H1 (cell line): ENCODE measurements around the gene KCNAB2. TPM values are rescaled to one million over a fixed set of nuclear protein-coding genes. Genes with fewer than 3 reads are reported as not detected.

ENCODE experiments used
- CTCF ChIA-PET: fragments of 300-600 bp; sonication (Branson Sonifier 250); formaldehyde crosslinking; loops from one replicate; lab custom pipeline; 2021; ENCODE audit not compliant: partially characterized antibody; lab: Charles Lee
- POLR2A ChIA-PET: fragments of 300-600 bp; sonication (Branson Sonifier 250); formaldehyde crosslinking; loops from one replicate; lab custom pipeline; 2021; ENCODE audit warnings: inconsistent platforms; ENCODE audit not compliant: partially characterized antibody; lab: Charles Lee
- DNase-seq, 2 experiments: peaks; one replicate each; pipeline versions ENCODE4 v3.0.0 to v3.0.0-alpha.2; 2010 to 2022; ENCODE audit warnings: low spot score in 2 of 2, low read depth in 1 of 2, mixed read lengths in 1 of 2
- FAIRE-seq: peaks from 2 replicates; lab custom pipeline; 2011; peaks lifted over from hg19 to GRCh38; lab: Jason Lieb, UNC
- H2AFZ ChIP-seq: 2 replicates; pipeline ENCODE4 v1.8.1; 2012; ENCODE audit warnings: low read length, inconsistent platforms
- H2AK5ac ChIP-seq: 2 replicates; pipeline ENCODE4 v1.6.1; 2013; ENCODE audit warnings: low read depth, low read length
- H2BK120ac ChIP-seq: replicated peaks from 2 replicates; pipeline ENCODE3; 2013; ENCODE audit warnings: low read depth, low read length, inconsistent platforms
- H2BK12ac ChIP-seq: 2 replicates; pipeline ENCODE4 v1.6.1; 2013; ENCODE audit warnings: low read depth, low read length
- H2BK15ac ChIP-seq: 2 replicates; pipeline ENCODE4 v1.6.1; 2013; ENCODE audit warnings: low read length
- H2BK20ac ChIP-seq: 2 replicates; pipeline ENCODE4 v1.6.1; 2013; ENCODE audit warnings: low read length
- H2BK5ac ChIP-seq: 2 replicates; pipeline ENCODE4 v1.6.1; 2013; ENCODE audit warnings: low read depth, low read length
- H3K14ac ChIP-seq: 2 replicates; pipeline ENCODE4 v1.6.1; 2013; ENCODE audit warnings: inconsistent platforms; ENCODE audit not compliant: insufficient read length
- H3K18ac ChIP-seq: 2 replicates; pipeline ENCODE4 v1.6.1; 2013; ENCODE audit warnings: low read length; ENCODE audit errors: extremely low read depth
- H3K23ac ChIP-seq: 2 replicates; pipeline ENCODE4 v1.6.1; 2013; ENCODE audit warnings: inconsistent platforms; ENCODE audit not compliant: insufficient read length
- H3K23me2 ChIP-seq: 2 replicates; pipeline ENCODE4 v1.6.1; 2013; ENCODE audit warnings: low read depth, low read length
- H3K27ac ChIP-seq: 2 replicates; pipeline ENCODE4 v1.6.1; 2011; ENCODE audit warnings: low read depth, low read length, inconsistent platforms
- H3K27me3 ChIP-seq, 4 experiments: replicated peaks in 1 of 4; 1 replicate in 1 of 4; 2 replicates in 3 of 4; pipeline versions ENCODE4 v1.6.1 to v1.8.1; 2011 to 2013; ENCODE audit warnings: low read length in 3 of 4, mild to moderate bottlenecking in 3 of 4, inconsistent platforms in 2 of 4, mixed read lengths in 2 of 4, moderate library complexity in 1 of 4; ENCODE audit not compliant: control insufficient read depth in 3 of 4, insufficient read depth in 3 of 4; ENCODE audit errors: extremely low read depth in 1 of 4
- H3K36me3 ChIP-seq, 4 experiments: 2 replicates each; pipeline versions ENCODE4 v1.6.1 to v1.8.1; 2011 to 2013; ENCODE audit warnings: mild to moderate bottlenecking in 4 of 4, low read length in 3 of 4, moderate library complexity in 2 of 4, control low read depth in 1 of 4, inconsistent platforms in 1 of 4; ENCODE audit not compliant: insufficient read depth in 4 of 4, control insufficient read depth in 2 of 4
- H3K4ac ChIP-seq: replicated peaks from 2 replicates; pipeline ENCODE3; 2013; ENCODE audit warnings: low read length, low read depth, mixed read lengths, inconsistent platforms; ENCODE audit not compliant: insufficient read length
- H3K4me1 ChIP-seq, 4 experiments: replicated peaks in 1 of 4; 1 replicate in 1 of 4; 2 replicates in 3 of 4; pipeline versions ENCODE4 v1.6.1 to v1.8.1; 2011 to 2013; ENCODE audit warnings: low read length in 3 of 4, inconsistent platforms in 2 of 4, mixed read lengths in 1 of 4; ENCODE audit not compliant: insufficient read depth in 4 of 4, control insufficient read depth in 3 of 4
- H3K4me2 ChIP-seq, 2 experiments: 2 replicates each; pipeline versions ENCODE4 v1.6.1 to v1.8.1; 2011 to 2013; ENCODE audit warnings: low read depth in 2 of 2, low read length in 2 of 2, control low read depth in 1 of 2, inconsistent platforms in 1 of 2, mild to moderate bottlenecking in 1 of 2; ENCODE audit not compliant: insufficient read depth in 1 of 2
- H3K4me3 ChIP-seq, 4 experiments: fragments of 200-600, 300-600 bp in 1 of 4; sonication (generic), shearing (Covaris generic), sonication (Bioruptor Twin) in 1 of 4; 2 replicates each; pipeline versions ENCODE4 v1.5.1 to v1.8.1; 2011 to 2016; ENCODE audit warnings: low read length in 4 of 4, low read depth in 3 of 4, control low read depth in 2 of 4, inconsistent platforms in 2 of 4, mild to moderate bottlenecking in 2 of 4, mixed read lengths in 1 of 4, moderate library complexity in 1 of 4; ENCODE audit not compliant: insufficient read depth in 2 of 4; ENCODE audit errors: extremely low read depth in 1 of 4
- H3K56ac ChIP-seq: replicated peaks from 2 replicates; pipeline ENCODE3; 2013; ENCODE audit warnings: low read depth, mild to moderate bottlenecking, mixed read lengths, low read length, inconsistent platforms; ENCODE audit not compliant: insufficient read length
- H3K79me1 ChIP-seq: 2 replicates; pipeline ENCODE4 v1.6.1; 2013; ENCODE audit warnings: low read depth, low read length, control low read depth
- H3K79me2 ChIP-seq, 2 experiments: 2 replicates each; pipeline versions ENCODE4 v1.6.1 to v1.8.1; 2012 to 2013; ENCODE audit warnings: low read length in 2 of 2, mild to moderate bottlenecking in 2 of 2, inconsistent platforms in 1 of 2; ENCODE audit not compliant: insufficient read depth in 2 of 2, control insufficient read depth in 1 of 2
- H3K9ac ChIP-seq, 4 experiments: replicated peaks in 1 of 4; 1 replicate in 1 of 4; 2 replicates in 3 of 4; pipeline versions ENCODE4 v1.6.1 to v1.8.1; 2011 to 2013; ENCODE audit warnings: low read depth in 3 of 4, low read length in 3 of 4, control low read depth in 2 of 4, mild to moderate bottlenecking in 2 of 4, moderate library complexity in 2 of 4, inconsistent platforms in 1 of 4; ENCODE audit errors: extremely low read depth in 1 of 4
- H3K9me3 ChIP-seq, 2 experiments: 2 replicates each; pipeline versions ENCODE4 v1.6.1 to v1.8.1; 2012 to 2013; ENCODE audit warnings: mild to moderate bottlenecking in 2 of 2, moderate library complexity in 2 of 2, control low read depth in 1 of 2, inconsistent platforms in 1 of 2, low read depth in 1 of 2, low read length in 1 of 2, mixed read lengths in 1 of 2; ENCODE audit not compliant: insufficient read depth in 2 of 2
- H4K20me1 ChIP-seq, 2 experiments: replicated peaks in 1 of 2; 2 replicates each; pipeline versions ENCODE3 to v1.8.1; 2011 to 2013; ENCODE audit warnings: inconsistent platforms in 2 of 2, low read length in 2 of 2, mild to moderate bottlenecking in 1 of 2; ENCODE audit not compliant: insufficient read depth in 2 of 2, control insufficient read depth in 1 of 2
- H4K5ac ChIP-seq: 2 replicates; pipeline ENCODE4 v1.6.1; 2013; ENCODE audit warnings: low read length, low read depth, mixed read lengths, inconsistent platforms; ENCODE audit not compliant: insufficient read length
- H4K8ac ChIP-seq: 2 replicates; pipeline ENCODE4 v1.8.0; 2013; ENCODE audit warnings: mild to moderate bottlenecking, moderate library complexity, low read length, inconsistent platforms; ENCODE audit not compliant: insufficient read depth; ENCODE audit errors: extremely low read depth
- H4K91ac ChIP-seq: replicated peaks from 2 replicates; pipeline ENCODE3; 2013; ENCODE audit warnings: low read length, mixed read lengths, inconsistent platforms; ENCODE audit not compliant: insufficient read length
- EP300 ChIP-seq, 2 experiments: IDR thresholded peaks; 1 replicate in 1 of 2; 2 replicates in 1 of 2; pipeline ENCODE4 v1.6.1; 2011 to 2012; ENCODE audit warnings: low read depth in 2 of 2, low read length in 2 of 2, mild to moderate bottlenecking in 2 of 2, borderline replicate concordance in 1 of 2, inconsistent platforms in 1 of 2, moderate library complexity in 1 of 2
- HDAC2 ChIP-seq, 2 experiments: fragments of 300-600 bp in 1 of 2; sonication (generic) in 1 of 2; IDR thresholded peaks; 2 replicates each; pipeline ENCODE4 v1.6.1; 2011 to 2012; ENCODE audit warnings: low read depth in 2 of 2, low read length in 2 of 2, mild to moderate bottlenecking in 2 of 2, moderate library complexity in 2 of 2, borderline replicate concordance in 1 of 2, inconsistent platforms in 1 of 2
- RAD21 ChIP-seq, 2 experiments: IDR thresholded peaks in 1 of 2; conservative IDR thresholded peaks in 1 of 2; 2 replicates each; pipeline ENCODE4 v1.6.1; 2011; ENCODE audit warnings: low read depth in 2 of 2, low read length in 2 of 2, improper control_type of control experiment in 1 of 2, inconsistent platforms in 1 of 2, mild to moderate bottlenecking in 1 of 2, moderate library complexity in 1 of 2
- RBBP5 ChIP-seq: IDR thresholded peaks from 2 replicates; pipeline ENCODE4 v1.7.1; 2012; ENCODE audit warnings: low read depth, mild to moderate bottlenecking, inconsistent platforms, low read length, moderate library complexity, borderline replicate concordance
- RFX5 ChIP-seq: IDR thresholded peaks from 2 replicates; pipeline ENCODE4 v1.6.1; 2011; ENCODE audit warnings: low read depth, low read length, improper control_type of control experiment, borderline replicate concordance
- RNF2 ChIP-seq: fragments of 200-900, 300-1000 bp; sonication (generic); IDR thresholded peaks from 2 replicates; pipeline ENCODE4 v1.7.1; 2016; ENCODE audit warnings: borderline replicate concordance, low read depth, mild to moderate bottlenecking, antibody characterized with exemption, low read length; ENCODE audit not compliant: poor library complexity, severe bottlenecking; ENCODE audit errors: missing control alignments
- WGBS, 2 experiments: shearing (Covaris generic) in 1 of 2; methylation state at CpG; one replicate each; pipeline versions ENCODE4 v1.1.6 to v1.1.7; 2013 to 2015; ENCODE audit warnings: low lambda C conversion rate in 2 of 2, mixed read lengths in 2 of 2, inconsistent platforms in 1 of 2, low coverage in 1 of 2, missing lambda C conversion rate in 1 of 2; ENCODE audit not compliant: insufficient replicate concordance in 2 of 2, insufficient coverage in 1 of 2, insufficient read length in 1 of 2; ENCODE audit errors: extremely low coverage in 1 of 2, missing lambda C conversion rate in 1 of 2; 5-methylcytosine and 5-hydroxymethylcytosine counted together
- polyA plus RNA-seq, 7 experiments: library from polyadenylated mRNA; depleted of rRNA in 3 of 7; stranded (reverse) in 5 of 7; unstranded in 2 of 7; fragments of >200 nt in 5 of 7; fragments of 200-250 nt in 2 of 7; gene quantifications; 1 replicate in 5 of 7; 2 replicates in 1 of 7; 4 replicates in 1 of 7; pipeline versions ENCODE4 v1.2.1 to v1.2.3, GENCODE V29; 2011 to 2013; ENCODE audit warnings: missing spikeins in 2 of 7, mixed read lengths in 2 of 7
- total RNA-seq: library from RNA; stranded (reverse); fragmentation: NEBNext Ultra II Directional; extraction: Animal tissue kit (Norgen Biotek cat#: 25700); gene quantifications from 2 replicates; pipeline ENCODE4 v1.2.1, GENCODE V29; 2021
- TF ChIP-seq, protein P1 (sequence below): IDR thresholded peaks from 2 replicates; pipeline ENCODE4 v1.6.1; 2011; ENCODE audit warnings: low read length, improper control_type of control experiment

KCNAB2 gene
- total and polyA plus RNA-seq, 2 of the 8 experiments (the other 6 are each of a cell fraction or from before 2014, with no cell fraction given): 4.5 to 7.0 TPM

DNA sequence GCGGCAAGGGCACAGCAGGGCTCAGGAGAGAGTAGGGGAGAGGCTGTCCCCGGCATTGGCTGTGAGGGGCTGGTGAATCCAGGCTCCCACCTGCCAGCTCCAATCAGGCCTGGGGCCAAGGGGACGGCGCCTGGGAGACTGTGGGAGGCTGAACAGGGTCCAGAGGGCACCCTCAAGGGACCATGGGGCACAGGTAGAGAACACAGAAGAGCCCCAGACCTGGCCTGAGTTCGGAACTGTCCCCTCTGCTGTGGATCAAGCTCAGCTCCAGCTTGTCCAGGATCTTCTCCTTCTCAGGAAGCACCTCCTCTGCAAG, 67.0 kb downstream of the KCNAB2 start:
- Histone ChIP-seq H3K4ac (no peak overlapping the region), H2BK120ac (no peak overlapping the region), H3K23ac (no peak overlapping the region), H4K91ac (no peak overlapping the region), H3K18ac (no peak overlapping the region), H3K14ac (no peak overlapping the region), H2AK5ac (no peak overlapping the region), H2BK20ac (no peak overlapping the region), H4K8ac (no peak overlapping the region), H4K20me1 (no peaks in the 10 kb centered on the region), H3K9ac (no peak overlapping the region), H3K9me3 (no peaks in the 10 kb centered on the region), H3K4me3 (no peak overlapping the region), H3K36me3 (no peaks in the 10 kb centered on the region), H3K79me1 (no peaks in the 10 kb centered on the region), H3K23me2 (peaks cover 11% of the 10 kb centered on the region; the same call in 1 of the 2 replicates), H3K27me3 (peaks cover 0 to 2% (median 0%) of the 10 kb centered on the region in 4 experiments; a peak in 1 of 7 replicates), H4K5ac (no peak overlapping the region), H3K27ac (no peak overlapping the region), H3K4me1 (peaks cover 0 to 4% (median 3%) of the 10 kb centered on the region in 4 experiments; a peak in 2 of 7 replicates), H3K4me2 (no peak overlapping the region), H2BK12ac (no peak overlapping the region), H3K56ac (no peak overlapping the region), H2BK15ac (no peak overlapping the region), H2BK5ac (no peak overlapping the region), H3K79me2 (no peaks in the 10 kb centered on the region), H2AFZ (no peak overlapping the region)
- WGBS, 2 experiments: 70% methylated on average over 5 of the region's 5 CpGs; no CpG with 5 or more reads in 1 of the 2 experiments
- FAIRE-seq (no peak), DNase-seq (no peak)
- ChIA-PET CTCF (interaction anchor here (0.8 to 2.5 kb wide), 12 partner anchors 8 to 292 kb away, joined by 3 to 11 read pairs (median 5); no protein-coding TSS in a partner anchor), POLR2A (interaction anchor here (1.5 kb wide), 1 partner anchor 36 kb away, joined by 3 read pairs; no protein-coding TSS in a partner anchor)
- TF ChIP-seq RNF2: no peak
- TF ChIP-seq RBBP5: no peak
- no peak for TF ChIP-seq HDAC2 (IDR thresholded peaks at IDR 0.05; ENCODE audit: borderline replicate concordance in 1 of 2, low read depth in 2 of 2, low read length in 2 of 2)
- no peak for TF ChIP-seq EP300 (IDR thresholded peaks at IDR 0.05; ENCODE audit: borderline replicate concordance in 1 of 2, low read depth in 2 of 2, low read length in 2 of 2)
- TF ChIP-seq, protein P1, sequence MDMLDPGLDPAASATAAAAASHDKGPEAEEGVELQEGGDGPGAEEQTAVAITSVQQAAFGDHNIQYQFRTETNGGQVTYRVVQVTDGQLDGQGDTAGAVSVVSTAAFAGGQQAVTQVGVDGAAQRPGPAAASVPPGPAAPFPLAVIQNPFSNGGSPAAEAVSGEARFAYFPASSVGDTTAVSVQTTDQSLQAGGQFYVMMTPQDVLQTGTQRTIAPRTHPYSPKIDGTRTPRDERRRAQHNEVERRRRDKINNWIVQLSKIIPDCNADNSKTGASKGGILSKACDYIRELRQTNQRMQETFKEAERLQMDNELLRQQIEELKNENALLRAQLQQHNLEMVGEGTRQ: no peak
- TF ChIP-seq RFX5: no peak
- no peak for TF ChIP-seq RAD21 (IDR thresholded peaks at IDR 0.05 in 1 of 2, conservative IDR thresholded peaks at IDR 0.05 in 1 of 2; ENCODE audit: low read depth in 2 of 2, low read length in 2 of 2)
